Vagina (tissue), 2 donors: Measurements from ENCODE around the gene NAV1.

Experiments
- POLR2A ChIP-seq, 2 donors: fragments of 450-650 bp; IDR thresholded peaks; one replicate each; pipeline ENCODE4 v1.6.1; 2017; ENCODE audit warnings: antibody characterized with exemption in 2 of 2, mild to moderate bottlenecking in 2 of 2, moderate library complexity in 2 of 2
- POLR2AphosphoS5 ChIP-seq, 2 donors: sonication (generic); formaldehyde crosslinking; IDR thresholded peaks; one replicate each; pipeline ENCODE4 v1.9.0; 2017; ENCODE audit warnings: antibody characterized with exemption in 2 of 2, mild to moderate bottlenecking in 2 of 2, low read depth in 1 of 2; ENCODE audit not compliant: insufficient read depth in 1 of 2
- TF ChIP-seq, protein P1 (sequence below), 3 experiments: fragments of 450-650 bp in 2 of 3; fragments of 200-600 bp in 1 of 3; sonication (generic) in 1 of 3; IDR thresholded peaks; one replicate each; pipeline ENCODE4 v1.5.1; 2017 to 2019; ENCODE audit warnings: antibody characterized with exemption in 3 of 3, mild to moderate bottlenecking in 2 of 3, moderate library complexity in 2 of 3

DNA sequence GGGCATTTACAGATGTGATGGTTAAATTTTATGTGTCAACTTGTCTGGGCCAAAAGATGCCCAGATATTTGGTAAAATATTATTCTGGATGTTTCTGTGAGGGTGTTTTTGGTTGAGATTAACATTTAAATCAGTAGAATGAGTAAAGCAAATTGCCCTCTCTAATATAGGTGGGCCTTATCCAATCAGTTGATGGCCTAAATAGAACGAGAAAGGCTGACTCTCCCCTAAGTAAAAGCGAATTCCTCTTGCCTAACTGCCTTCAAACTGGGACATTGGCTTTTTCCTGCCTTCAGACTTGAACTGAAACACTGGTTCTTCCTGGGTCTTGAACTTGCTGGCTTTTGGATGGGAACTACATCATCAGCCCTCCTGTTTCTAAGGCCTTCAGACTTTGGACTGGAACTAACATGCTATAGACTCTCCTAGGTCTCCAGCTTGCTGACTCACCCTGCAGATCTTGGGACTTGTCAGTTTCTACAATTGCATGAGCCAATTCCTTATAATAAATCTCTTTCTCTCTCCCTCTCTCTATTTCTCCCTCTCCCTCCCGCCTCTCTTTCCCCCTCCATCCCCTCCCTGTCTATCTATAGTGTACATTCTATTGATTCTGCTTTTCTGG lies 10.2 kb upstream of the NAV1 start:
- TF ChIP-seq, protein P1, sequence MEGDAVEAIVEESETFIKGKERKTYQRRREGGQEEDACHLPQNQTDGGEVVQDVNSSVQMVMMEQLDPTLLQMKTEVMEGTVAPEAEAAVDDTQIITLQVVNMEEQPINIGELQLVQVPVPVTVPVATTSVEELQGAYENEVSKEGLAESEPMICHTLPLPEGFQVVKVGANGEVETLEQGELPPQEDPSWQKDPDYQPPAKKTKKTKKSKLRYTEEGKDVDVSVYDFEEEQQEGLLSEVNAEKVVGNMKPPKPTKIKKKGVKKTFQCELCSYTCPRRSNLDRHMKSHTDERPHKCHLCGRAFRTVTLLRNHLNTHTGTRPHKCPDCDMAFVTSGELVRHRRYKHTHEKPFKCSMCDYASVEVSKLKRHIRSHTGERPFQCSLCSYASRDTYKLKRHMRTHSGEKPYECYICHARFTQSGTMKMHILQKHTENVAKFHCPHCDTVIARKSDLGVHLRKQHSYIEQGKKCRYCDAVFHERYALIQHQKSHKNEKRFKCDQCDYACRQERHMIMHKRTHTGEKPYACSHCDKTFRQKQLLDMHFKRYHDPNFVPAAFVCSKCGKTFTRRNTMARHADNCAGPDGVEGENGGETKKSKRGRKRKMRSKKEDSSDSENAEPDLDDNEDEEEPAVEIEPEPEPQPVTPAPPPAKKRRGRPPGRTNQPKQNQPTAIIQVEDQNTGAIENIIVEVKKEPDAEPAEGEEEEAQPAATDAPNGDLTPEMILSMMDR (IDR thresholded peaks at IDR 0.05): no peak
- TF ChIP-seq POLR2AphosphoS5 (IDR thresholded peaks at IDR 0.05; ENCODE audit: insufficient read depth in 1 of 2, low read depth in 1 of 2) (no peak), POLR2A (IDR thresholded peaks at IDR 0.05) (no peak)
